Measurements from ENCODE around the gene CPEB4. TPM values are rescaled to one million over a fixed set of nuclear protein-coding genes. Genes with fewer than 3 reads are reported as not detected.
A peak's percentile ranks its signal among the peaks of the same experiment; 100 is the strongest.

The CPEB4 gene
- total and polyA plus RNA-seq, 10 of the 15 experiments (the other 5 are each of a cell fraction or from before 2014, with no cell fraction given) = 6.9 to 33.1 (median 20.4) TPM

GRCh38 chr5:173888473-173889131 is 453 bp downstream of the CPEB4 start (continued):
- TF ChIP-seq SMAD1 (IDR thresholded peaks at IDR 0.05; ENCODE audit: low read depth, partially characterized antibody) (peak; percentile 2), NKRF (conservative IDR thresholded peaks at IDR 0.05) (0 out of 2 replicates have a peak, but pooled peaks have one; percentile 3), YY1 (IDR thresholded peaks at IDR 0.05; ENCODE audit: low read depth, low read length) (0 out of 2 replicates have a peak, but pooled peaks have one; percentile 10), ZNF687 (IDR thresholded peaks at IDR 0.05) (0 out of 2 replicates have a peak, but pooled peaks have one; percentile 5), ZBTB33 (IDR thresholded peaks at IDR 0.05) (no peak)
